H9 (cell line): ENCODE results near the gene DNAI2. TPM values are rescaled to one million over a fixed set of nuclear protein-coding genes. Genes with fewer than 3 reads are reported as not detected.

Experiments
- DNase-seq: peaks from one replicate; pipeline ENCODE4 v3.0.0-alpha.2; 2017
- H2AFZ ChIP-seq: one replicate; pipeline ENCODE4 v1.6.1; 2013; ENCODE audit warnings: mild to moderate bottlenecking, low read length, control low read depth, moderate library complexity
- H2AK5ac ChIP-seq: 2 replicates; pipeline ENCODE4 v1.6.1; 2013; ENCODE audit warnings: low read length, control low read depth, mixed read lengths; ENCODE audit not compliant: insufficient read length
- H2BK120ac ChIP-seq: one replicate; pipeline ENCODE4 v1.6.1; 2013; ENCODE audit warnings: low read depth, mild to moderate bottlenecking, low read length, control low read depth, inconsistent platforms; ENCODE audit not compliant: poor library complexity, severe bottlenecking
- H2BK12ac ChIP-seq: 2 replicates; pipeline ENCODE4 v1.6.1; 2013; ENCODE audit warnings: low read length, control low read depth, mixed read lengths, low read depth; ENCODE audit not compliant: insufficient read length
- H2BK15ac ChIP-seq: 2 replicates; pipeline ENCODE4 v1.6.1; 2013; ENCODE audit warnings: low read depth, low read length, control low read depth
- H2BK20ac ChIP-seq: one replicate; pipeline ENCODE4 v1.6.1; 2013; ENCODE audit warnings: low read depth, mild to moderate bottlenecking, low read length, control low read depth, inconsistent platforms; ENCODE audit not compliant: poor library complexity, severe bottlenecking
- H2BK5ac ChIP-seq: 2 replicates; pipeline ENCODE4 v1.6.1; 2013; ENCODE audit warnings: low read length, control low read depth, mixed read lengths; ENCODE audit not compliant: insufficient read length
- H3K14ac ChIP-seq: 2 replicates; pipeline ENCODE4 v1.6.1; 2013; ENCODE audit warnings: low read length, control low read depth; ENCODE audit not compliant: insufficient read depth
- H3K18ac ChIP-seq: 2 replicates; pipeline ENCODE4 v1.6.1; 2013; ENCODE audit warnings: low read depth, mild to moderate bottlenecking, mixed read lengths, low read length, control low read depth; ENCODE audit not compliant: insufficient read length
- H3K23ac ChIP-seq: 2 replicates; pipeline ENCODE4 v1.6.1; 2013; ENCODE audit warnings: low read length, control low read depth, mixed read lengths, low read depth; ENCODE audit not compliant: insufficient read length
- H3K23me2 ChIP-seq: 2 replicates; pipeline ENCODE4 v1.6.1; 2013; ENCODE audit warnings: low read depth, mild to moderate bottlenecking, mixed read lengths, low read length, control low read depth; ENCODE audit not compliant: insufficient read length, poor library complexity, severe bottlenecking
- H3K27ac ChIP-seq: 2 replicates; pipeline ENCODE4 v1.5.1; 2013; ENCODE audit warnings: low read length, control low read depth, mixed read lengths, low read depth; ENCODE audit not compliant: insufficient read length
- H3K27me3 ChIP-seq: 2 replicates; pipeline ENCODE4 v1.6.1; 2013; ENCODE audit warnings: low read length, control low read depth, inconsistent platforms; ENCODE audit not compliant: insufficient read depth
- H3K4ac ChIP-seq: 2 replicates; pipeline ENCODE4 v1.6.1; 2013; ENCODE audit warnings: low read depth, mild to moderate bottlenecking, control low read depth, inconsistent platforms, low read length, moderate library complexity
- H3K4me1 ChIP-seq: 2 replicates; pipeline ENCODE4 v1.6.1; 2013; ENCODE audit warnings: low read length, control low read depth, inconsistent platforms; ENCODE audit not compliant: insufficient read depth
- H3K4me2 ChIP-seq: 2 replicates; pipeline ENCODE4 v1.6.1; 2013; ENCODE audit warnings: low read length, control low read depth, mixed read lengths; ENCODE audit not compliant: insufficient read length, insufficient read depth
- H3K56ac ChIP-seq: 2 replicates; pipeline ENCODE4 v1.6.1; 2013; ENCODE audit warnings: low read depth, mild to moderate bottlenecking, mixed read lengths, low read length, control low read depth; ENCODE audit not compliant: insufficient read length
- H3K79me1 ChIP-seq: 2 replicates; pipeline ENCODE4 v1.6.1; 2013; ENCODE audit warnings: low read depth, mild to moderate bottlenecking, moderate library complexity, low read length, control low read depth, inconsistent platforms; ENCODE audit not compliant: insufficient read depth, poor library complexity, severe bottlenecking
- H3K79me2 ChIP-seq: 2 replicates; pipeline ENCODE4 v1.6.1; 2013; ENCODE audit warnings: low read length, control low read depth, inconsistent platforms; ENCODE audit not compliant: insufficient read depth
- H3K9ac ChIP-seq: 2 replicates; pipeline ENCODE4 v1.6.1; 2013; ENCODE audit warnings: low read length, control low read depth, mixed read lengths; ENCODE audit not compliant: insufficient read length; ENCODE audit errors: extremely low read depth
- H3K9me3 ChIP-seq: one replicate; pipeline ENCODE4 v1.6.1; 2013; ENCODE audit warnings: low read depth, low read length, inconsistent platforms; ENCODE audit not compliant: control insufficient read depth
- H3T11ph ChIP-seq: one replicate; pipeline ENCODE4 v1.6.1; 2013; ENCODE audit warnings: mild to moderate bottlenecking, low read length, control low read depth, inconsistent platforms
- H4K20me1 ChIP-seq: one replicate; pipeline ENCODE4 v1.6.1; 2013; ENCODE audit not compliant: control insufficient read depth, insufficient read length, insufficient read depth
- H4K5ac ChIP-seq: 2 replicates; pipeline ENCODE4 v1.6.1; 2013; ENCODE audit warnings: low read depth, mild to moderate bottlenecking, mixed read lengths, low read length, control low read depth; ENCODE audit not compliant: insufficient read length
- H4K8ac ChIP-seq: replicated peaks from 2 replicates; pipeline ENCODE4 v1.6.1; 2013; ENCODE audit warnings: low read length, control low read depth, mixed read lengths, low read depth; ENCODE audit not compliant: insufficient read length
- H4K91ac ChIP-seq: 2 replicates; pipeline ENCODE4 v1.6.1; 2013; ENCODE audit warnings: low read depth, mild to moderate bottlenecking, moderate library complexity, mixed read lengths, low read length, control low read depth; ENCODE audit not compliant: insufficient read length
- H3K27ac Mint-ChIP-seq, 3 experiments: 2 replicates in 2 of 3; 3 replicates in 1 of 3; pipeline ENCODE4 v1.8.0; 2020 to 2021; ENCODE audit warnings: mixed read lengths in 3 of 3, mild to moderate bottlenecking in 1 of 3, moderate library complexity in 1 of 3
- H3K27me3 Mint-ChIP-seq: 2 replicates; pipeline ENCODE4 v1.8.0; 2021; ENCODE audit warnings: low read depth, mild to moderate bottlenecking, moderate library complexity, mixed read lengths
- H3K36me3 Mint-ChIP-seq, 3 experiments: 2 replicates in 2 of 3; 3 replicates in 1 of 3; pipeline ENCODE4 v1.8.0; 2020 to 2021; ENCODE audit warnings: low read depth in 3 of 3, mixed read lengths in 3 of 3; ENCODE audit not compliant: insufficient read depth in 1 of 3
- H3K4me1 Mint-ChIP-seq, 2 experiments: 2 replicates each; pipeline ENCODE4 v1.8.0; 2020; ENCODE audit warnings: mixed read lengths in 2 of 2
- H3K4me3 Mint-ChIP-seq, 2 experiments: 2 replicates in 1 of 2; 3 replicates in 1 of 2; pipeline ENCODE4 v1.8.0; 2020 to 2021; ENCODE audit warnings: mild to moderate bottlenecking in 2 of 2, mixed read lengths in 2 of 2, moderate library complexity in 1 of 2
- H3K9me3 Mint-ChIP-seq, 2 experiments: 2 replicates in 1 of 2; 3 replicates in 1 of 2; pipeline ENCODE4 v1.8.0; 2020; ENCODE audit warnings: mild to moderate bottlenecking in 2 of 2, mixed read lengths in 2 of 2, moderate library complexity in 1 of 2
- WGBS: extraction: QIAGEN DNeasy Blood & Tissue Kit; methylation state at CpG from one replicate; pipeline ENCODE4 v1.1.7; 2013; ENCODE audit warnings: missing lambda C conversion rate, low lambda C conversion rate, mixed read lengths; ENCODE audit not compliant: insufficient read length; ENCODE audit errors: extremely low coverage; 5-methylcytosine and 5-hydroxymethylcytosine counted together
- total RNA-seq: library from RNA; stranded (reverse); gene quantifications from 2 replicates; pipeline ENCODE4 v1.2.1, GENCODE V29; 2021
- TF ChIP-seq, protein P1 (sequence below): fragments of 200-600 bp; sonication (generic); conservative IDR thresholded peaks from 3 replicates; pipeline ENCODE4 v1.8.0; 2021; ENCODE audit warnings: antibody characterized with exemption, mild to moderate bottlenecking

DNAI2 gene
- total RNA-seq, 1 experiment from 2014 or later, result not detected

DNA sequence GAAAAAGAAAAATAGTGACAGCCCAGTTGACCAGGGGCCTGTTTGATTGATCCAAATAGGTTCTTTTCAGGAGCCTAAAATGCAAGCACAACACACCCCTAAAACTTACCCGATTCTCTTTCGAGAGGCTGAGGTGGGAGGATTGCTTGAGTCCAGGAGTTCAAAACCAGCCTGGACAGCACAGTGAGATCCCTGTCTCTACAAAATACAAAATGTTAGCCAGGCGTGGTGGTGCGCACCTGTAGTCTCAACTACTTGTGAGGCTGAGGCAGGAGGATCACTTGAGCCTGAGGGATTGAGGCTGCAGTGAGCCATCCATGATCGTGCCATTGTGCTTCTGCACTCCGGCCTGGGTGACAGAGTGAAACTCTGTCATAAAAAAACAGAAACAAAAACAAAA lies 50.5 kb downstream of the DNAI2 start:
- Histone ChIP-seq H3K14ac (no peak overlapping the region), H3K27me3 (no peaks in the 10 kb centered on the region; the same call in 1 of the 2 replicates), H2BK20ac (no peak overlapping the region), H3K4ac (no peak overlapping the region), H3K56ac (no peak overlapping the region), H3K4me2 (no peak overlapping the region), H3K27ac (no peak overlapping the region), H4K5ac (no peak overlapping the region), H2AK5ac (no peak overlapping the region), H3K4me1 (no peaks in the 10 kb centered on the region), H3K23me2 (peaks cover 6% of the 10 kb centered on the region), H4K20me1 (no peaks in the 10 kb centered on the region), H3T11ph (no peak overlapping the region), H2BK5ac (no peak overlapping the region), H2BK12ac (no peak overlapping the region), H3K79me1 (no peaks in the 10 kb centered on the region), H3K18ac (no peak overlapping the region), H4K8ac (no peak overlapping the region), H3K79me2 (no peaks in the 10 kb centered on the region), H4K91ac (no peak overlapping the region), H3K9me3 (no peaks in the 10 kb centered on the region), H3K23ac (no peak overlapping the region), H2AFZ (no peak overlapping the region), H2BK15ac (no peak overlapping the region), H2BK120ac (no peak overlapping the region), H3K9ac (no peak overlapping the region)
- no peak for DNase-seq
- Mint-ChIP-seq H3K4me1 (peaks cover 17 to 30% of the 10 kb centered on the region in 2 experiments), H3K4me3 (no peak overlapping the region; a peak in 1 of 5 replicates), H3K36me3 (no peaks in the 10 kb centered on the region; a peak in 1 of 7 replicates), H3K27ac (no peak overlapping the region), H3K27me3 (peaks cover 91% of the 10 kb centered on the region), H3K9me3 (no peaks in the 10 kb centered on the region)
- no CpG with 5 or more reads among the region's 6 CpGs for WGBS
- TF ChIP-seq, protein P1, sequence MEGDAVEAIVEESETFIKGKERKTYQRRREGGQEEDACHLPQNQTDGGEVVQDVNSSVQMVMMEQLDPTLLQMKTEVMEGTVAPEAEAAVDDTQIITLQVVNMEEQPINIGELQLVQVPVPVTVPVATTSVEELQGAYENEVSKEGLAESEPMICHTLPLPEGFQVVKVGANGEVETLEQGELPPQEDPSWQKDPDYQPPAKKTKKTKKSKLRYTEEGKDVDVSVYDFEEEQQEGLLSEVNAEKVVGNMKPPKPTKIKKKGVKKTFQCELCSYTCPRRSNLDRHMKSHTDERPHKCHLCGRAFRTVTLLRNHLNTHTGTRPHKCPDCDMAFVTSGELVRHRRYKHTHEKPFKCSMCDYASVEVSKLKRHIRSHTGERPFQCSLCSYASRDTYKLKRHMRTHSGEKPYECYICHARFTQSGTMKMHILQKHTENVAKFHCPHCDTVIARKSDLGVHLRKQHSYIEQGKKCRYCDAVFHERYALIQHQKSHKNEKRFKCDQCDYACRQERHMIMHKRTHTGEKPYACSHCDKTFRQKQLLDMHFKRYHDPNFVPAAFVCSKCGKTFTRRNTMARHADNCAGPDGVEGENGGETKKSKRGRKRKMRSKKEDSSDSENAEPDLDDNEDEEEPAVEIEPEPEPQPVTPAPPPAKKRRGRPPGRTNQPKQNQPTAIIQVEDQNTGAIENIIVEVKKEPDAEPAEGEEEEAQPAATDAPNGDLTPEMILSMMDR, result no peak
